Neural cell (in vitro differentiated cells): ENCODE results near the gene CSNK2A3.

Experiments used
- CTCF ChIP-seq: fragments of 450-650 bp; IDR thresholded peaks from 2 replicates; pipeline ENCODE4 v1.5.1; 2014; ENCODE audit warnings: antibody characterized with exemption, mild to moderate bottlenecking, moderate library complexity; ENCODE audit not compliant: poor library complexity, severe bottlenecking
- EP300 ChIP-seq: fragments of 450-650 bp; conservative IDR thresholded peaks from 2 replicates; pipeline ENCODE4 v1.6.1; 2014; ENCODE audit warnings: antibody characterized with exemption, mild to moderate bottlenecking, moderate library complexity; ENCODE audit not compliant: poor library complexity, severe bottlenecking
- EZH2 ChIP-seq: fragments of 200-600, 300-800 bp; shearing (Covaris generic), sonication (generic); IDR thresholded peaks from 2 replicates; pipeline ENCODE4 v1.6.1; 2014; ENCODE audit warnings: antibody characterized with exemption, low read length, borderline replicate concordance, mild to moderate bottlenecking; ENCODE audit not compliant: insufficient read depth, poor library complexity, severe bottlenecking
- POLR2AphosphoS5 ChIP-seq: IDR thresholded peaks from 2 replicates; pipeline ENCODE4 v1.6.1; 2012
- TAF1 ChIP-seq: IDR thresholded peaks from 2 replicates; pipeline ENCODE4 v1.6.1; 2012; ENCODE audit warnings: low read depth

DNA sequence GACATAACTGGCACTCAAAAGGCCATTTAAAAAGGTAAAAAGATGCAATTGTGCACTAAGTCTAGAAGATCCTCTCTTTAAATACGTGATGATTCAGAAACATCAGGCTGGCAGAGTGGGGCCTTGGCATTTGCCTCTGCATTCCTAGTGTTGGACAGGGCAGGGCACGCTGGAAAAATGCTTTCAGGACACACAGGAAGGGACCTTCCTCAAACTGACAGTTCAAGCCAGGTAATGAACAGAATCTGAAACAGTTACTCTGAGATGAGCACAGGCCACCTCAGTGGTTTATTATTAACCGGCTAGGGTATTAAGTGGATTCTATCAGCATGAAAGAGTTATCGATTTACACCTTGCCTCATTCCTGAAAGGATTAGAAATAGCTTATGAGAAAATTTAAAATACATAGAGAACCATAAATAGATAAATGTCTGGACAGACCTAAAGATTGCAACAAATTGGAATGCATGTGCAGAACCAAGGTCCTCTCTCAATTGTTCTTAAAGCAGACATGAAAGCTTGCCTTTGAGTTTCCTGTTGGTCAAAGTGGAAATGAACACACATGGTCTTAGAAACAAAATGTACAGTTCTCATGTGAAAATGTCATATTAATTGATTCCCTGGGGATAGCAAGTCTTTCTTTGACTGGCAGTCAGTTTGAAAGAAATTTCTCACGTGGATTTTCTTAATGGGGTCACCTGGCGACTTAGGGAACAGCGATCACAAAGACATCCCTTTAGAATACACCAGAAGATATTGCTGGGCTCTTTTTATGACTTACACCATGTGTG, 21.5 kb upstream of the CSNK2A3 start:
- TF ChIP-seq CTCF (no peak), POLR2AphosphoS5 (peak; percentile 34), TAF1 (no peak), EZH2 (no peak), EP300 (no peak)
